GM03348 (cell line): ENCODE data around the gene SYNGR2.

Source experiments
- DNase-seq: peaks from one replicate; pipeline ENCODE4 v3.0.0; 2012; ENCODE audit warnings: low spot score

The SYNGR2 gene, protein sequence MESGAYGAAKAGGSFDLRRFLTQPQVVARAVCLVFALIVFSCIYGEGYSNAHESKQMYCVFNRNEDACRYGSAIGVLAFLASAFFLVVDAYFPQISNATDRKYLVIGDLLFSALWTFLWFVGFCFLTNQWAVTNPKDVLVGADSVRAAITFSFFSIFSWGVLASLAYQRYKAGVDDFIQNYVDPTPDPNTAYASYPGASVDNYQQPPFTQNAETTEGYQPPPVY

DNA sequence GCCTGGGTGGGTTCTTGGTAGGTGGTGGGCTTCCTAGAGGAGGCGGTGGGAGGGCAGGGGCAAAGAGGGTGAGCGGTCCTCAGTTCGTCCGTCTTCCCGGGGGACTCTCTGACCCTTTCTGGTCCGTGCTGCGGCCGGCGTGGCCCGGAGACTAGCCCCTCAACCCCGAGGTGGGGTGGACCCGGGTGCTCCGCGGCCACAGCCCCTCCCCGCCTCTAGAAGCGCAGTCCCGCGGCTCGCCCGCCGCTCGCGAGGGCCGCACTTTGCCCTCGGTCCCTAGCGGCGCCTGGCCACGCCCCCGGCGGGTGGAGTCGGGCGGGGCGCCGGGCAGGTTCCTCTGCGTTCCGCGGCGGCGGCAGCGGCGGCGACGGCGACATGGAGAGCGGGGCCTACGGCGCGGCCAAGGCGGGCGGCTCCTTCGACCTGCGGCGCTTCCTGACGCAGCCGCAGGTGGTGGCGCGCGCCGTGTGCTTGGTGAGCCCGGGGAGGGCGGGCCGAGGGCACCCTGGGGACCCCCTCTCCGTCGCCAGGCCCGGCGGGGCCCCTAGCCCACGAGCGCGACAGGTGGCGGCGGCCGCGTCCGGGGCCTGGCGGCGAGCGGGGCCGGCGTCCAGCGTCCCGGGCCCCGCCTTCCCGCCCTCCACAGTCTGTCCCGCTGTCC is at the start of gene SYNGR2:
SYNGR2 (plus strand) TSS at position 340 of the 661 bp plus-strand sequence; CDS start at position 376, 36 bp downstream.
- peak; percentile 92 for DNase-seq

- no peak for DNase-seq
Observed at GRCh38 chr17:78118801-78119241, 49.6 kb upstream of the SYNGR2 start.

- DNase-seq, result no peak
Observed at GRCh38 chr17:78120537-78120936, 47.8 kb upstream of the SYNGR2 start.

DNA sequence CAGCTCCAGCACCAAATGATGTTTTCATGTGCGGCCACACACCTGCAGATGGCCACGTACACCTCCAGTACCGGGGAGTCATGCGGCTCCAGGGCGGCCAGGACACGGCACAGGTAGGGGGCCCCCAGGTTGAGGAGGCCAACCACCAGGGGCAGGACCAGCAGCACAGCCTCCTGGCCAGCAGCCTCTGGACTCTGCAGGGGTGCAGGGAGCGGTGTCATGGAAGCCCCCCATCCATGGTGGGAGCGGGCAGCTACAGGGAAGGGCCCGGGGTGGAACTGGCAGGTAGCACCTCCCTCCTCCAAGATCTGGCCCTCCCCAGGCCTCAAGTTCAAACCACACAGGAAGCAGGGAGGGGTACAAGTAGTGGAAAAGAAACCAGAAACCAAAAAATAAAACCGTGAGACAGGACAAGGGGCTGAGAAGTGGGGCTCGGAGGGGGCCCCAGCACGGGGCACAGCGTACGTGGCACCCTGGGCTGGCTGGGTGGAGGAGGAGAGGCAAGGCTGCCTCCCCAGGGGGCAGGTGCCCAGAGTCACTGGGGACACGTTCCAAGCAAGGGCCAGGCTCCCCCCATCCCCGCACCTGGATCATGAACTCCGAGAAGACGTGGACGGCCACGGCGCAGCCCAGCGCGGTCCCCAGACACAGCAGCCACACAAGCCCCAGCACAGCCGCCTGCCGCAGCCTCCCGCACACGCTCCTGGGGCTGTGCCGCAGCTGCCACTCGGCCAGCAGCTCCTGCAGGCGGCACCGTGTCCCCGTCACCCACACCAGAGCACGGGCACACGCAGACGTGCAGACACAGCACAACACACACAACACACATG is 47.2 kb upstream of the SYNGR2 start:
- no peak for DNase-seq

- no peak for DNase-seq
Observed at GRCh38 chr17:78121801-78122215, 46.6 kb upstream of the SYNGR2 start.

GRCh38 chr17:78122216-78122930 is 46.0 kb upstream of the SYNGR2 start:
- DNase-seq, result no peak

DNA sequence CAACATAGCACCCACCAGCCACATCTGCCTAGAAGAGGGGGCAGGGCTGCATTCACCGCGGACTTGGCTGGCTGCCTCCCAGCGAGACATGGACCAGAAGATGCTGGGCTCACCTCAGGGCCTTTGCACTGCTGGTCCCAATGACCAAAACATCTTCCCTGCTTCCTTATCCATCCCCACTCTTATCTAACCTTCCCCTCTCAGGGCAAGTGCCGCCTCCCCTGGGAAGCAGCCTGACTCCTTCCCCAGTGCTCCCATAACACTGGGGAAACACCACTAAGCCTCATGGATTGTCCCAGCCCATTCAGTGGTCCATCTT is 45.5 kb upstream of the SYNGR2 start:
- DNase-seq, result no peak

DNA sequence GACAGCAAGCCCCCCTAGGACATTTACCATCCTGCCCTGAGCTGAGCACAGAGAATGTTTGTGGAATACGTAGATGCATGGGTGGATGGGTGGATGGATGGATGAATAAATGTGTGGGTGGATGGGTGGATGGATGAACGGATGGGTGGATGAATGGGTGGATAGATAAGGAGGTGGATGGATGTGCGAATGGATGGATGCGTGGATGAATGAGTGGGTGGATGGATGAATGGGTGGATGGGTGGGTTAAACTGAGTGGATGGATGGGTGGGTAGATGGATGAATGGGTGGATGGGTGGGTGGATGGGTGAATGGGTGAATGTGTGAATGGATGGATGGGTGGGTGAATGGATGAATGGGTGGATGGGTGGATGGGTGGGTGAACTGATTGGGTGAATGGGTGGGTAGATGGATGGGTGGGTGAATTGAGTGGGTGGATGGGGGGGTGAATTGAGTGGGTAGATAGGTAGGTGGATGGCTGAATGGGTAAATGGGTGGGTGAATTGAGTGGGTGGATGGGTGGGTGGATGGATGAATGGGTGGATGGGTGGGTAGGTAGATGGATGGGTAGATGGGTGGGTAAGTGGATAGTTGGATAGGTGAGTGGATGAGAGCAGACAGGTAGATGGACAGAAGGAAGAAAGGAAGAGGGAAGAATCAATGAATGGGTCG is 45.0 kb upstream of the SYNGR2 start:
- DNase-seq, result no peak

- no peak for DNase-seq
Observed at GRCh38 chr17:78124081-78124835, 44.1 kb upstream of the SYNGR2 start.

DNA sequence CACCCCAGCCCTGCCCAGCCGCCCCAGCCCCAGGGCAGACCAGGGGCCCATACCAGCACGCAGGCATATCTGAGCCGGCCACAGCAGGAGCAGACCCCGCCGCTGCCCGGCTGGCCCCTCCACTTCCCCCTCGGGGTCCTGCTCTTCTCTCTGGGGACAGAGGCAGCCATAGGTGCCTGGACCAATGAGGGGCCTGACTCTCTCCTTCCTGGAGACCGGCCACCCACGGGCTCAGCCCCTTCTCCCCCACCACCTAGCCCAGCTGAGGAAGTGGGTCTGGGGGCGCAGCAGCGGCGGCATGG is 43.6 kb upstream of the SYNGR2 start:
- no peak for DNase-seq

DNA sequence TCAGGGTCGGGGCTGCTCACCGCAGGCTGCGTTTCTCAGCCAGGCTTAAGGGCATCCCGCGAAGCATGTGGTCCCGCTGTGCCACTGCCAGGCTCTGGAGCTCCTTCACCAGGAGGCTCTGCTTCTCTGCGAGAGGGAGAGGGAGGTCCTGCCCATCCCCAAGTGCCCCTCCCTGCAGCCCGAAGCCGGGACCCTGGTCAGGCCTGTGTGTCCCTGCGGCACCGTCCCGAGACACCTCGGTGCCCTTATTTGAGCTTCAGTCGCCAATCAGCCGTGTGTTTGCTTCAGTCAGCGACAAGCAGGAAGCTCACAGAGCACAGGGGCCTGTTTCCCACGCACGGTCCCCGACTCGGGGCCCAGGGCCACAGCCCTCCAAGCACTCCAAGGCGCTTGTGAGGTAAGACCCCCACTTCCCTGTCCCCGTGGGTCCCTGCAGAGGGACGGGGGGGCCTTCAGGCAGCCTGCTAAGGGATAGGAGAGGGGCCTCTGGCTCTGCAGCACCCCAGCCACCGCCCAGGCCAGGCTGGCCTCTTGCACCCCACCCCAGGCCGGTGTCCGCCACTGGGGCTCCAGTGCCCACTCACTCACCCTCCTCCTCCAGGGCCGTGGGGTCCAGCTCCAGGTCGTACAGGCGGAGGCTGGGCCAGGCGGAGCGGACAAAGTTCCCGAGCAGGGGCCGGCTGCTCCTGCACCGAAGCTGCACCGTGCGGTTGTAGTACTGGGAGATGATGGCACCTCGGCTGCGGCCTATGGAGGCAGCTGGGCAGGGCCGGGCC is 43.1 kb upstream of the SYNGR2 start:
- DNase-seq, result no peak

GRCh38 chr17:78125976-78126894 is 42.1 kb upstream of the SYNGR2 start:
- no peak for DNase-seq

DNA sequence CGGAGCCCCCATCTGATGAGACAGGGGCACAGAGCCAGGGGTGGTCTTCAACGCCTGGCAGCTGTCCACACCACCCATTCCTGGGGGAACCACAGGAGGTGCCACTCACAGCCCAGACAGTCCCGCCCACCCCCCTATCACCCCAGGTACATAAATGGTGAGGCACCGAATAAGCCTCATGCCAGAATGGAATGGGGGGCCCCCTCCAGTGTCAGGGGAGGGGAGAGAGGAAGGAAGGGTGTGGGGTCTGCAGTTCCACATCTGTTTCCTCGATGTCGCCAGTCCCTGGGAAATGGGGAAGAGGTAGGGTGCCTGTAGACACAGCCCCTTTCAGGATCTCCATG is 41.5 kb upstream of the SYNGR2 start:
- no peak for DNase-seq

- no peak for DNase-seq
Observed at GRCh38 chr17:78127239-78127887, 41.0 kb upstream of the SYNGR2 start.

- DNase-seq, result peak; percentile 46
Observed at GRCh38 chr17:78127888-78128550, 40.4 kb upstream of the SYNGR2 start.

- peak; percentile 72 for DNase-seq
Observed at GRCh38 chr17:78128551-78129350, 39.6 kb upstream of the SYNGR2 start, which contains the start of gene TMC6. Gene TMC6 (minus strand): TSS chr17:78128755. CDS start chr17:78126832, 1,923 bp downstream.

DNA sequence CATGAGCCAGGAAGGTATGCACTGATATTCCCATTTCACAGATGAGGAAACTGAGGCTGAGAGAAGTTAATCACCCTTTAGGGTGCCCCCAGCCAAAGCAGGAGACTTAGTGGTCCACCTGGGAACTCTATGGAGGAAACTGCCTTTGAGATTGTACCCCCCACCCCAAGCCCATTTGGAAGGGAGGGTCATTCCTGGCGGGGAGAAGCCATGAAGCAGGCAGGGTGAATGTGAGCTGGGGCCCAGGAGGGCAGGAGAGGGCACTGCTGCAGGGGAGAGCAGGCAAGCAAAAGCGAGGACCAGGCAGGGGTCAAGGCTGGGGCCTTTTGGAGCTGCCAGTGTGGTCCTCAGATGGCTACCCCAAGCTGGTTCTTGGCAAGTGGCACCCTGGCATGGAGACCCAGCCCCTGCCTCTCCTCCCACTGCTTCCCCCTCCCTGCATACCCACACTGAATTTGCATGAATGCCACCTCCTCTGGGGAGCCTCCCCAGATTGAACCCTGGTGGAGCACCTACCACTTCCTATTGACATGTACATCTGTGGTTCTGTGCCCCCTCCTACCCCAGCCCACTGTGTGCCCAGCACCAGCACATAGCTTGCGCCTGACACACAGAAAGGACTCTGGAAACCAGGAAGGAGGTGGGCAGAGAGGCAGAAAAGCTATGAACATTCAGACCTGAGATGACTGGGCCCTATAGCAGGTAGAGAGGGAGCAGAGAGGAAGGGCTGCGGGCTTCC is 38.9 kb upstream of the SYNGR2 start:
- no peak for DNase-seq
